HL-60 (cell line): Measurements from ENCODE around the gene CCL17.

Experiments
- GABPA ChIP-seq: IDR thresholded peaks from 2 replicates; pipeline ENCODE4 v1.6.1; 2012; ENCODE audit warnings: low read depth
- POLR2AphosphoS5 ChIP-seq: IDR thresholded peaks from 2 replicates; pipeline ENCODE4 v1.6.1; 2012; ENCODE audit warnings: low read depth
- SPI1 ChIP-seq: IDR thresholded peaks from 2 replicates; pipeline ENCODE4 v1.6.1; 2012; ENCODE audit warnings: low read depth, mild to moderate bottlenecking, borderline replicate concordance
- TF ChIP-seq, protein P1 (sequence below): IDR thresholded peaks from one replicate; pipeline ENCODE4 v1.5.1; 2011; ENCODE audit warnings: low read length, control low read depth, inconsistent platforms; ENCODE audit not compliant: insufficient read depth
- TF ChIP-seq, protein P2 (sequence below): IDR thresholded peaks from 2 replicates; pipeline ENCODE4 v1.6.1; 2012; ENCODE audit warnings: low read depth; ENCODE audit not compliant: insufficient replicate concordance

DNA sequence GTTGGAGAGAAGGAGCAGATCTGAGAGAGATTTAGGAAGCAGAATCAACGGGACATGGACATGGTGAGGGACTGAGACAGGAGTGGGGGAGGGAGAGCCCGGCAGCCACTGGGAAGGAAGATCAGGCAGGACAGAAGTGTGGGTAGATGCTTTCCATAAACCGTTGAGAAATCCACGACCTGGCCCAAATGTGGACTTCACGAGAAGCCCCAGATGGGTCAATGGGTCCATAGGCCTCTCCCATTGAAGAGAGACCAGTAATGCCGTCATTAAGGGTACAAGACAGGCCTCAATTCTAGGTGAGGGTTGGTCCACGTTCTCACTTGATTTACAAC, 46.5 kb upstream of the CCL17 start:
- TF ChIP-seq, protein P1, sequence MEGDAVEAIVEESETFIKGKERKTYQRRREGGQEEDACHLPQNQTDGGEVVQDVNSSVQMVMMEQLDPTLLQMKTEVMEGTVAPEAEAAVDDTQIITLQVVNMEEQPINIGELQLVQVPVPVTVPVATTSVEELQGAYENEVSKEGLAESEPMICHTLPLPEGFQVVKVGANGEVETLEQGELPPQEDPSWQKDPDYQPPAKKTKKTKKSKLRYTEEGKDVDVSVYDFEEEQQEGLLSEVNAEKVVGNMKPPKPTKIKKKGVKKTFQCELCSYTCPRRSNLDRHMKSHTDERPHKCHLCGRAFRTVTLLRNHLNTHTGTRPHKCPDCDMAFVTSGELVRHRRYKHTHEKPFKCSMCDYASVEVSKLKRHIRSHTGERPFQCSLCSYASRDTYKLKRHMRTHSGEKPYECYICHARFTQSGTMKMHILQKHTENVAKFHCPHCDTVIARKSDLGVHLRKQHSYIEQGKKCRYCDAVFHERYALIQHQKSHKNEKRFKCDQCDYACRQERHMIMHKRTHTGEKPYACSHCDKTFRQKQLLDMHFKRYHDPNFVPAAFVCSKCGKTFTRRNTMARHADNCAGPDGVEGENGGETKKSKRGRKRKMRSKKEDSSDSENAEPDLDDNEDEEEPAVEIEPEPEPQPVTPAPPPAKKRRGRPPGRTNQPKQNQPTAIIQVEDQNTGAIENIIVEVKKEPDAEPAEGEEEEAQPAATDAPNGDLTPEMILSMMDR, result no peak
- no peak for TF ChIP-seq POLR2AphosphoS5
- TF ChIP-seq GABPA, result no peak
- TF ChIP-seq SPI1, result no peak
- TF ChIP-seq, protein P2, sequence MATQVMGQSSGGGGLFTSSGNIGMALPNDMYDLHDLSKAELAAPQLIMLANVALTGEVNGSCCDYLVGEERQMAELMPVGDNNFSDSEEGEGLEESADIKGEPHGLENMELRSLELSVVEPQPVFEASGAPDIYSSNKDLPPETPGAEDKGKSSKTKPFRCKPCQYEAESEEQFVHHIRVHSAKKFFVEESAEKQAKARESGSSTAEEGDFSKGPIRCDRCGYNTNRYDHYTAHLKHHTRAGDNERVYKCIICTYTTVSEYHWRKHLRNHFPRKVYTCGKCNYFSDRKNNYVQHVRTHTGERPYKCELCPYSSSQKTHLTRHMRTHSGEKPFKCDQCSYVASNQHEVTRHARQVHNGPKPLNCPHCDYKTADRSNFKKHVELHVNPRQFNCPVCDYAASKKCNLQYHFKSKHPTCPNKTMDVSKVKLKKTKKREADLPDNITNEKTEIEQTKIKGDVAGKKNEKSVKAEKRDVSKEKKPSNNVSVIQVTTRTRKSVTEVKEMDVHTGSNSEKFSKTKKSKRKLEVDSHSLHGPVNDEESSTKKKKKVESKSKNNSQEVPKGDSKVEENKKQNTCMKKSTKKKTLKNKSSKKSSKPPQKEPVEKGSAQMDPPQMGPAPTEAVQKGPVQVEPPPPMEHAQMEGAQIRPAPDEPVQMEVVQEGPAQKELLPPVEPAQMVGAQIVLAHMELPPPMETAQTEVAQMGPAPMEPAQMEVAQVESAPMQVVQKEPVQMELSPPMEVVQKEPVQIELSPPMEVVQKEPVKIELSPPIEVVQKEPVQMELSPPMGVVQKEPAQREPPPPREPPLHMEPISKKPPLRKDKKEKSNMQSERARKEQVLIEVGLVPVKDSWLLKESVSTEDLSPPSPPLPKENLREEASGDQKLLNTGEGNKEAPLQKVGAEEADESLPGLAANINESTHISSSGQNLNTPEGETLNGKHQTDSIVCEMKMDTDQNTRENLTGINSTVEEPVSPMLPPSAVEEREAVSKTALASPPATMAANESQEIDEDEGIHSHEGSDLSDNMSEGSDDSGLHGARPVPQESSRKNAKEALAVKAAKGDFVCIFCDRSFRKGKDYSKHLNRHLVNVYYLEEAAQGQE, result no peak
